HepG2 (cell line): ENCODE results near the gene FAM131C. TPM values are rescaled to one million over a fixed set of nuclear protein-coding genes. Genes with fewer than 3 reads are reported as not detected.

Experiments used
- ATAC-seq: fragments of 200-7000 bp; cut with Tn5 transposase; 3 replicates; pipeline ENCODE4 v1.9.1; 2020; ENCODE audit warnings: mild to moderate bottlenecking, moderate library complexity
- BruUV-seq: library from RNA; stranded (reverse); fragments of 400-500 nt; replicated peaks from 2 replicates; lab custom pipeline; 2021; lab: Mats Ljungman, UMichigan
- CTCF ChIA-PET: fragments of 300-600 bp; formaldehyde crosslinking; extraction: SDS; loops from one replicate; lab custom pipeline; 2021; ENCODE audit warnings: low total read pairs, inconsistent platforms, low intra/inter-chr PET ratio; lab: Yijun Ruan, JAX
- POLR2A ChIA-PET: fragments of 350-600 bp; sonication (Branson Sonifier 250); formaldehyde crosslinking; loops from one replicate; lab custom pipeline; 2020; ENCODE audit warnings: antibody characterized with exemption, inconsistent platforms; lab: Yijun Ruan, JAX
- DNase-seq: peaks from one replicate; pipeline ENCODE4 v3.0.0-alpha.2; 2015; ENCODE audit warnings: low spot score
- FAIRE-seq: peaks from 3 replicates; lab custom pipeline; 2011; peaks lifted over from hg19 to GRCh38; lab: Jason Lieb, UNC
- H2AFZ ChIP-seq: one replicate; pipeline ENCODE4 v1.6.1; 2011; ENCODE audit warnings: low read length, inconsistent platforms
- H3K27ac ChIP-seq: fragments of 300-600 bp; 3 replicates; pipeline ENCODE4 v1.8.0; 2011; ENCODE audit warnings: mixed run types, mild to moderate bottlenecking, mixed read lengths, low read length, inconsistent platforms; ENCODE audit not compliant: insufficient read depth; ENCODE audit errors: extremely low read length
- H3K27me3 ChIP-seq, 2 experiments: fragments of 200-600 bp in 1 of 2; 2 replicates in 1 of 2; 3 replicates in 1 of 2; pipeline versions ENCODE4 v1.6.0 to v1.8.0; 2011; ENCODE audit warnings: low read length in 2 of 2, mild to moderate bottlenecking in 2 of 2, moderate library complexity in 2 of 2, inconsistent platforms in 1 of 2; ENCODE audit not compliant: insufficient read depth in 2 of 2, control insufficient read depth in 1 of 2
- H3K36me3 ChIP-seq, 2 experiments: fragments of 200-600 bp in 1 of 2; replicated peaks in 1 of 2; 2 replicates in 1 of 2; 3 replicates in 1 of 2; pipeline versions ENCODE4 v1.5.1 to v1.8.0; 2011; ENCODE audit warnings: low read length in 2 of 2, inconsistent platforms in 1 of 2; ENCODE audit not compliant: insufficient read depth in 2 of 2, control insufficient read depth in 1 of 2
- H3K4me1 ChIP-seq: 2 replicates; pipeline ENCODE4 v1.5.1; 2012; ENCODE audit warnings: low read length, inconsistent platforms; ENCODE audit not compliant: insufficient read depth
- H3K4me2 ChIP-seq: 2 replicates; pipeline ENCODE4 v1.6.0; 2011; ENCODE audit warnings: low read depth, low read length, inconsistent platforms
- H3K4me3 ChIP-seq, 3 experiments: fragments of 200-600 bp in 1 of 3; sonication (generic), shearing (Covaris generic) in 1 of 3; replicated peaks in 1 of 3; 2 replicates each; pipeline ENCODE4 v1.5.1; 2011 to 2016; ENCODE audit warnings: low read length in 3 of 3, inconsistent platforms in 2 of 3, low read depth in 2 of 3, mild to moderate bottlenecking in 2 of 3, control low read depth in 1 of 3, mixed read lengths in 1 of 3; ENCODE audit not compliant: insufficient read depth in 1 of 3
- H3K79me2 ChIP-seq: one replicate; pipeline ENCODE4 v1.6.1; 2011; ENCODE audit warnings: low read length, inconsistent platforms; ENCODE audit not compliant: insufficient read depth
- H3K9ac ChIP-seq: 2 replicates; pipeline ENCODE4 v1.6.0; 2011; ENCODE audit warnings: mild to moderate bottlenecking, low read depth, low read length, inconsistent platforms; ENCODE audit not compliant: insufficient read depth
- H3K9me3 ChIP-seq: 2 replicates; pipeline ENCODE4 v1.5.1; 2012; ENCODE audit warnings: mild to moderate bottlenecking, low read length
- H4K20me1 ChIP-seq: 2 replicates; pipeline ENCODE4 v1.6.0; 2011; ENCODE audit warnings: inconsistent platforms, mild to moderate bottlenecking, low read length, moderate library complexity; ENCODE audit not compliant: insufficient read depth
- CENPBD1 ChIP-seq: sonication (generic); formaldehyde crosslinking; IDR thresholded peaks from 2 replicates; pipeline ENCODE4 v1.8.0; 2022; ENCODE audit warnings: missing genetic modification reagents, low read depth, mild to moderate bottlenecking, borderline replicate concordance
- ERF ChIP-seq: IDR thresholded peaks from 2 replicates; pipeline ENCODE4 v1.6.1; 2018; ENCODE audit warnings: missing biosample characterization, missing genetic modification reagents
- ETV5 ChIP-seq: IDR thresholded peaks from 2 replicates; pipeline ENCODE4 v1.6.1; 2018; ENCODE audit warnings: missing biosample characterization, missing genetic modification reagents, inconsistent platforms, borderline replicate concordance
- EZH2 ChIP-seq: conservative IDR thresholded peaks from 2 replicates; pipeline ENCODE4 v1.6.1; 2012; ENCODE audit warnings: mild to moderate bottlenecking, low read depth, low read length, moderate library complexity
- MAX ChIP-seq: IDR thresholded peaks from 2 replicates; pipeline ENCODE4 v1.6.1; 2012; ENCODE audit warnings: inconsistent platforms
- NFAT5 ChIP-seq: sonication (generic); formaldehyde crosslinking; IDR thresholded peaks from 2 replicates; pipeline ENCODE4 v1.4.0; 2020; ENCODE audit warnings: missing genetic modification reagents
- PRDM10 ChIP-seq: sonication (generic); formaldehyde crosslinking; IDR thresholded peaks from 2 replicates; pipeline ENCODE4 v1.4.0; 2020; ENCODE audit warnings: low read depth, missing genetic modification reagents
- YEATS2 ChIP-seq: sonication (generic); formaldehyde crosslinking; IDR thresholded peaks from 2 replicates; pipeline ENCODE4 v1.4.0; 2020; ENCODE audit warnings: missing genetic modification reagents, borderline replicate concordance
- ZC3H13 ChIP-seq: sonication (generic); formaldehyde crosslinking; IDR thresholded peaks from 2 replicates; pipeline ENCODE4 v1.8.1; 2023; ENCODE audit warnings: mild to moderate bottlenecking, missing genetic modification reagents, moderate library complexity
- ZNF205 ChIP-seq: IDR thresholded peaks from 2 replicates; pipeline ENCODE4 v1.6.1; 2018; ENCODE audit warnings: missing biosample characterization, missing genetic modification reagents
- ZNF263 ChIP-seq: sonication (generic); formaldehyde crosslinking; IDR thresholded peaks from 2 replicates; pipeline ENCODE4 v1.4.0; 2020; ENCODE audit warnings: missing genetic modification reagents
- ZNF362 ChIP-seq: sonication (generic); formaldehyde crosslinking; IDR thresholded peaks from 2 replicates; pipeline ENCODE4 v1.4.0; 2020; ENCODE audit warnings: missing genetic modification reagents, mild to moderate bottlenecking, borderline replicate concordance
- ZNF501 ChIP-seq: sonication (generic); formaldehyde crosslinking; IDR thresholded peaks from 2 replicates; pipeline ENCODE4 v1.5.1; 2020; ENCODE audit warnings: mild to moderate bottlenecking, moderate library complexity, missing genetic modification reagents
- WGBS: methylation state at CpG from one replicate; pipeline ENCODE4 v1.1.6; 2017; ENCODE audit warnings: low lambda C conversion rate; 5-methylcytosine and 5-hydroxymethylcytosine counted together
- in situ Hi-C: cut with HindIII; loops from 2 replicates; pipeline ENCODE4 v1.10.0; 2017; ENCODE audit warnings: low pct_unique_long_range_greater_than_20kb; ENCODE audit not compliant: extremely low pct_ligation_motif_present
- intact Hi-C: fragments of 100-400 bp; cut with micrococcal nuclease; formaldehyde crosslinking; loops from one replicate; pipeline ENCODE4 v1.10.0; 2022; ENCODE audit not compliant: unreplicated experiment
- polyA plus RNA-seq, 8 experiments: library from polyadenylated mRNA; depleted of rRNA in 3 of 8; stranded (reverse) in 7 of 8; unstranded in 1 of 8; fragments of >200 nt; fragmentation: Illumina TruSeq in 4 of 8; extraction: Trizol in 4 of 8; gene quantifications; 2 replicates each; pipeline versions ENCODE4 v1.2.1 to v1.2.3, GENCODE V29; 2011 to 2016; ENCODE audit warnings: low read depth in 4 of 8, missing spikeins in 1 of 8, mixed read lengths in 1 of 8; ENCODE audit not compliant: insufficient read depth in 1 of 8
- total RNA-seq, 5 experiments: library from RNA; depleted of rRNA; stranded (reverse); fragments of >200 nt; fragmentation: Illumina TruSeq; extraction: Trizol; gene quantifications; 2 replicates each; pipeline ENCODE4 v1.2.3, GENCODE V29; 2016; ENCODE audit warnings: low read depth in 1 of 5

FAM131C gene
- total and polyA plus RNA-seq, 2 of the 13 experiments (the other 11 are each of a cell fraction or from before 2014, with no cell fraction given), result 0.07 TPM; not detected in 1

- H3K79me2 ChIP-seq, result no peaks in the 10 kb centered on the region
- ATAC-seq (peak; percentile 36), FAIRE-seq (no peak), DNase-seq (no peak)
- H3K4me1 ChIP-seq, result peaks cover 60% of the 10 kb centered on the region
- no peak overlapping the region for H2AFZ ChIP-seq
- H3K9ac ChIP-seq, result no peak overlapping the region
- ChIA-PET CTCF (no interaction called here), POLR2A (interaction anchor here (1.0 to 1.8 kb wide), 4 partner anchors 9 to 33 kb away, joined by 3 to 8 read pairs (median 4); partner anchors contain the start of gene EPHA2)
- no TSS peak for BruUV-seq
- H3K4me2 ChIP-seq, result no peak overlapping the region
- in situ Hi-C loops (no loop called here), intact Hi-C loops (no loop called here)
- H3K4me3 ChIP-seq, result no peak overlapping the region
- no peaks in the 10 kb centered on the region for H3K9me3 ChIP-seq
- H3K27me3 ChIP-seq, result peaks cover 0 to 3% of the 10 kb centered on the region in 2 experiments; a peak in 1 of 5 replicates
- WGBS, result no CpG with 5 or more reads among the region's 4 CpGs
- H3K36me3 ChIP-seq, result peaks cover 24 to 29% of the 10 kb centered on the region in 2 experiments
- peaks cover 23% of the 10 kb centered on the region; the same call in 1 of the 2 replicates for H4K20me1 ChIP-seq
- no peak overlapping the region for H3K27ac ChIP-seq
- TF ChIP-seq ERF (CRISPR knock-in tag), result no peak
- TF ChIP-seq EZH2, result no peak
- no peak for TF ChIP-seq PRDM10 (CRISPR knock-in tag)
- TF ChIP-seq ZNF263 (CRISPR knock-in tag), result peak; percentile 85
- TF ChIP-seq ZNF501 (CRISPR knock-in tag), result 0 out of 2 replicates have a peak, but pooled peaks have one; percentile 18
- no peak for TF ChIP-seq ZNF362 (CRISPR knock-in tag)
- TF ChIP-seq YEATS2, result no peak
- TF ChIP-seq ETV5, result 0 out of 2 replicates have a peak, but pooled peaks have one; percentile 18
- peak; percentile 35; the same call in 1 of the 2 replicates for TF ChIP-seq MAX
- TF ChIP-seq NFAT5, result no peak
- 0 out of 2 replicates have a peak, but pooled peaks have one; percentile 13 for TF ChIP-seq ZC3H13 (CRISPR knock-in tag)
- TF ChIP-seq CENPBD1 (CRISPR knock-in tag), result no peak
- no peak for TF ChIP-seq ZNF205
Observed at GRCh38 chr1:16122350-16122881, 49.0 kb upstream of the FAM131C start.
